Gastroesophageal sphincter (tissue), 3 donors: ENCODE data around the gene DMBX1.

Source experiments
- CTCF ChIP-seq, 4 experiments: fragments of 200-600 bp in 2 of 4; fragments of 450-650 bp in 2 of 4; sonication (generic) in 1 of 4; IDR thresholded peaks; one replicate each; pipeline ENCODE4 v1.5.1; 2017 to 2019; ENCODE audit warnings: antibody characterized with exemption in 4 of 4, mild to moderate bottlenecking in 2 of 4, moderate library complexity in 2 of 4
- EP300 ChIP-seq: sonication (generic); formaldehyde crosslinking; IDR thresholded peaks from one replicate; pipeline ENCODE4 v1.6.1; 2017; ENCODE audit warnings: antibody characterized with exemption, mild to moderate bottlenecking
- POLR2A ChIP-seq, 2 donors: fragments of 450-650 bp; IDR thresholded peaks; one replicate each; pipeline ENCODE4 v1.6.1; 2017; ENCODE audit warnings: antibody characterized with exemption in 2 of 2, mild to moderate bottlenecking in 2 of 2, moderate library complexity in 1 of 2
- POLR2AphosphoS5 ChIP-seq: sonication (generic); formaldehyde crosslinking; IDR thresholded peaks from one replicate; pipeline ENCODE4 v1.6.1; 2017; ENCODE audit warnings: antibody characterized with exemption

GRCh38 chr1:46445773-46446256 is 43.8 kb upstream of the DMBX1 start:
- TF ChIP-seq CTCF (IDR thresholded peaks at IDR 0.05) (no peak), POLR2AphosphoS5 (no peak), EP300 (no peak), POLR2A (IDR thresholded peaks at IDR 0.05) (no peak)
